ENCODE measurements around the gene KCNIP3.

Gene KCNIP3

GRCh38 chr2:95296880-95297487 is at the start of gene KCNIP3:
KCNIP3 (plus strand) TSS chr2:95297347; CDS start chr2:95297439, 92 bp downstream.
- H4K20me1 ChIP-seq (ENCODE audit: insufficient read depth, low read length) = peaks cover 6% of the 10 kb centered on the region; the same call in 1 of the 2 replicates
- ATAC-seq (ENCODE audit: insufficient read depth, low read depth) = peak; percentile 73

DNA sequence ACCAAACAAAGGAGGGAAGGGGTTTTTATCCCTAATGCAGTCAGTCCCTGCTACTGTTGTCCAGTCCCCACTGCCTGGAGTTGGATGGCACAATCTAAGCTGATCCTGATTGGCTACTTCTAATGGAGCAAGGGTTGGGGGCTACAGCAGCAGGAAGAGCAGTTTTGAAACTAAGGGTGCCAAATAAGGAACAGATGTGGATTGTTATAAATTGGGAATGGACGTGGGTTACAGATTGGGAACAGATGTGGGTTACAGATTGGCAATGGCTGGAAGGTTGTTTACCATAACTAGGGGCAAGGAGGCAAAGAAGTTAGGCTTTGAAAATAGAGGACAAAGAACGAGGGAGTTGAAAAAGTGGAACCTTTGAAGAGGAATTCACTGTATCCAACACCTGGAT is 38.9 kb upstream of the KCNIP3 start:
- H3K4me3 ChIP-seq (ENCODE audit: low read depth in 1 of 2, low read length in 2 of 2) = no peak overlapping the region

More at GRCh38 chr2:95296880-95297487, at the start of gene KCNIP3:
- peak; percentile 61 for DNase-seq
- H3K79me2 ChIP-seq (ENCODE audit: insufficient read depth, low read length) = peaks cover 7% of the 10 kb centered on the region; the same call in 1 of the 2 replicates
- H3K27me3 ChIP-seq (ENCODE audit: insufficient read depth, low read length, poor library complexity) = no peaks in the 10 kb centered on the region
- peak within 1 kb of the TSS; percentile 77 for H3K27ac ChIP-seq (ENCODE audit: low read length)
- H3K9ac ChIP-seq (ENCODE audit: low read depth, low read length) = peak within 1 kb of the TSS; percentile 57
- TF ChIP-seq EZH2 (IDR thresholded peaks at IDR 0.05; ENCODE audit: borderline replicate concordance, low read depth, low read length, severe bottlenecking) = no peak
- TF ChIP-seq, protein P1, sequence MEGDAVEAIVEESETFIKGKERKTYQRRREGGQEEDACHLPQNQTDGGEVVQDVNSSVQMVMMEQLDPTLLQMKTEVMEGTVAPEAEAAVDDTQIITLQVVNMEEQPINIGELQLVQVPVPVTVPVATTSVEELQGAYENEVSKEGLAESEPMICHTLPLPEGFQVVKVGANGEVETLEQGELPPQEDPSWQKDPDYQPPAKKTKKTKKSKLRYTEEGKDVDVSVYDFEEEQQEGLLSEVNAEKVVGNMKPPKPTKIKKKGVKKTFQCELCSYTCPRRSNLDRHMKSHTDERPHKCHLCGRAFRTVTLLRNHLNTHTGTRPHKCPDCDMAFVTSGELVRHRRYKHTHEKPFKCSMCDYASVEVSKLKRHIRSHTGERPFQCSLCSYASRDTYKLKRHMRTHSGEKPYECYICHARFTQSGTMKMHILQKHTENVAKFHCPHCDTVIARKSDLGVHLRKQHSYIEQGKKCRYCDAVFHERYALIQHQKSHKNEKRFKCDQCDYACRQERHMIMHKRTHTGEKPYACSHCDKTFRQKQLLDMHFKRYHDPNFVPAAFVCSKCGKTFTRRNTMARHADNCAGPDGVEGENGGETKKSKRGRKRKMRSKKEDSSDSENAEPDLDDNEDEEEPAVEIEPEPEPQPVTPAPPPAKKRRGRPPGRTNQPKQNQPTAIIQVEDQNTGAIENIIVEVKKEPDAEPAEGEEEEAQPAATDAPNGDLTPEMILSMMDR (IDR thresholded peaks at IDR 0.05; ENCODE audit: borderline replicate concordance, extremely low read depth, low read length, poor library complexity, severe bottlenecking) = no peak
- H3K4me3 ChIP-seq (ENCODE audit: low read depth in 1 of 2, low read length in 2 of 2) = peak within 1 kb of the TSS; percentile 23 to 64; a peak in 3 of 4 replicates
- peak within 1 kb of the TSS; percentile 85 for H2AFZ ChIP-seq (ENCODE audit: low read depth, low read length)
- no peaks in the 10 kb centered on the region for H3K9me3 ChIP-seq (ENCODE audit: insufficient read depth, low read length, severe bottlenecking)
- H3K4me1 ChIP-seq (ENCODE audit: insufficient read depth, low read length) = peaks cover 49% of the 10 kb centered on the region
- H3K36me3 ChIP-seq (ENCODE audit: insufficient read depth, low read length) = no peaks in the 10 kb centered on the region
- peak within 1 kb of the TSS; percentile 68 for H3K4me2 ChIP-seq (ENCODE audit: insufficient read depth, low read length)

GRCh38 chr2:95260028-95261023 is 36.8 kb upstream of the KCNIP3 start:
- Histone ChIP-seq H3K4me1 (ENCODE audit: insufficient read depth, low read length) (no peaks in the 10 kb centered on the region), H3K79me2 (ENCODE audit: insufficient read depth, low read length) (no peaks in the 10 kb centered on the region), H3K9me3 (ENCODE audit: insufficient read depth, low read length, severe bottlenecking) (peaks cover 3% of the 10 kb centered on the region), H3K36me3 (ENCODE audit: insufficient read depth, low read length) (no peaks in the 10 kb centered on the region), H3K9ac (ENCODE audit: low read depth, low read length) (no peak overlapping the region), H2AFZ (ENCODE audit: low read depth, low read length) (no peak overlapping the region), H3K4me3 (ENCODE audit: low read depth in 1 of 2, low read length in 2 of 2) (no peak overlapping the region), H4K20me1 (ENCODE audit: insufficient read depth, low read length) (no peaks in the 10 kb centered on the region), H3K27me3 (ENCODE audit: insufficient read depth, low read length, poor library complexity) (peaks cover 3% of the 10 kb centered on the region), H3K27ac (ENCODE audit: low read length) (no peak overlapping the region), H3K4me2 (ENCODE audit: insufficient read depth, low read length) (no peak overlapping the region)
- TF ChIP-seq, protein P1 (IDR thresholded peaks at IDR 0.05; ENCODE audit: borderline replicate concordance, extremely low read depth, low read length, poor library complexity, severe bottlenecking) = no peak
- TF ChIP-seq EZH2 (IDR thresholded peaks at IDR 0.05; ENCODE audit: borderline replicate concordance, low read depth, low read length, severe bottlenecking) = no peak
- no peak for DNase-seq
- no peak for ATAC-seq (ENCODE audit: insufficient read depth, low read depth)

More for the DNA sequence above, 38.9 kb upstream of the KCNIP3 start:
- H4K20me1 ChIP-seq (ENCODE audit: insufficient read depth, low read length) = no peaks in the 10 kb centered on the region
- no peaks in the 10 kb centered on the region for H3K36me3 ChIP-seq (ENCODE audit: insufficient read depth, low read length)
- no peak overlapping the region for H3K4me2 ChIP-seq (ENCODE audit: insufficient read depth, low read length)
- H3K27me3 ChIP-seq (ENCODE audit: insufficient read depth, low read length, poor library complexity) = peaks cover 3% of the 10 kb centered on the region
- no peak overlapping the region for H3K27ac ChIP-seq (ENCODE audit: low read length)
- TF ChIP-seq EZH2 (IDR thresholded peaks at IDR 0.05; ENCODE audit: borderline replicate concordance, low read depth, low read length, severe bottlenecking) = no peak
- TF ChIP-seq, protein P1 (IDR thresholded peaks at IDR 0.05; ENCODE audit: borderline replicate concordance, extremely low read depth, low read length, poor library complexity, severe bottlenecking) = no peak
- H3K4me1 ChIP-seq (ENCODE audit: insufficient read depth, low read length) = no peaks in the 10 kb centered on the region
- H2AFZ ChIP-seq (ENCODE audit: low read depth, low read length) = no peak overlapping the region
- no peaks in the 10 kb centered on the region for H3K79me2 ChIP-seq (ENCODE audit: insufficient read depth, low read length)
- ATAC-seq (ENCODE audit: insufficient read depth, low read depth) (no peak), DNase-seq (no peak)
- peaks cover 3% of the 10 kb centered on the region for H3K9me3 ChIP-seq (ENCODE audit: insufficient read depth, low read length, severe bottlenecking)
- H3K9ac ChIP-seq (ENCODE audit: low read depth, low read length) = no peak overlapping the region
